ENCODE data around the gene RAB36.

GRCh38 chr22:23105919-23106318 lies 39.4 kb upstream of the RAB36 start:
- TF ChIP-seq CTCF (conservative IDR thresholded peaks at IDR 0.05; ENCODE audit: low read length) (no peak), EZH2phosphoT487 (IDR thresholded peaks at IDR 0.05; ENCODE audit: borderline replicate concordance) (no peak)
